SK-N-MC (cell line): Measurements from ENCODE around the gene C3orf85.

Experiments
- EZH2 ChIP-seq: fragments of 200-600 bp; sonication (generic); IDR thresholded peaks from one replicate; pipeline ENCODE4 v1.6.1; 2017; ENCODE audit warnings: antibody characterized with exemption
- FOXP2 ChIP-seq: optimal IDR thresholded peaks from 2 replicates; pipeline ENCODE3; 2011; ENCODE audit warnings: mild to moderate bottlenecking, moderate library complexity; ENCODE audit not compliant: insufficient read depth; ENCODE audit errors: extremely low read length, control extremely low read depth
- POLR2AphosphoS5 ChIP-seq: IDR thresholded peaks from 2 replicates; pipeline ENCODE4 v1.6.1; 2012; ENCODE audit warnings: mild to moderate bottlenecking, low read depth, low read length, borderline replicate concordance

DNA sequence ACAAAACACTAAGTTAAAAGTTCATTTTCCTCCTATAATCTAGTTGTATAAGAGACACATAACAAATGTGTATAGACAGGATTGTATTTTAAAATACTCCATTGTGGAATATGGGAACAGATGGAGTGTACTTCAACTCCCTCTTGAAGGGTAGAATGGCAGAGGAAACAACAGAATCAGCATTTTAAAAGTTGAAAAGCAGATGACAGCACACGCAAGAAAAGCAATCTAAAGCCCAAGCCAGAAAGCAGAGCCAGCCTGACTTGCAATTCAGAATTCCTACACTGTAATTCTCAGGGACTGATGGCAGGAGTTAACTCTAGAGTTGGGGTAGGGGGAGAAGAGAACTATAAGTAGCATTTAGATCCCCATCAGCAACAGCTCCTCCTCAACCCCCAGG, 41.4 kb upstream of the C3orf85 start:
- TF ChIP-seq POLR2AphosphoS5, result no peak
- TF ChIP-seq EZH2, result no peak
- no peak for TF ChIP-seq FOXP2
